Peyer's patch (tissue), 4 donors: Measurements from ENCODE around the gene SPATA6L.

Experiments
- CTCF ChIP-seq, 6 experiments: fragments of 450-650 bp in 4 of 6; fragments of 200-600 bp in 2 of 6; sonication (generic) in 1 of 6; IDR thresholded peaks; one replicate each; pipeline ENCODE4 v1.5.1; 2017 to 2019; ENCODE audit warnings: antibody characterized with exemption in 6 of 6, mild to moderate bottlenecking in 3 of 6, moderate library complexity in 1 of 6
- POLR2A ChIP-seq, 2 donors: fragments of 450-650 bp; IDR thresholded peaks; one replicate each; pipeline ENCODE4 v1.5.1; 2017; ENCODE audit warnings: antibody characterized with exemption in 2 of 2, mild to moderate bottlenecking in 2 of 2, moderate library complexity in 2 of 2

- TF ChIP-seq CTCF (IDR thresholded peaks at IDR 0.05), result no peak
- no peak for TF ChIP-seq POLR2A (IDR thresholded peaks at IDR 0.05)
Observed at GRCh38 chr9:4563105-4563504, 103.2 kb downstream of the SPATA6L start.
